Smooth muscle cell (in vitro differentiated cells): ENCODE data around the gene SCMH1. TPM values are rescaled to one million over a fixed set of nuclear protein-coding genes. Genes with fewer than 3 reads are reported as not detected.

Source experiments
- DNase-seq: peaks from one replicate; lab custom pipeline; 2025; ENCODE audit not compliant: unreplicated experiment; lab: John Stamatoyannopoulos, UW
- H2AFZ ChIP-seq: fragments of 200-600 bp; sonication (generic); 2 replicates; pipeline ENCODE4 v1.6.0; 2016; ENCODE audit warnings: antibody characterized with exemption, low read depth, mild to moderate bottlenecking
- H3F3A ChIP-seq: fragments of 200-600 bp; sonication (generic); 2 replicates; pipeline ENCODE4 v1.6.0; 2017; ENCODE audit warnings: antibody characterized with exemption, low read depth
- H3K27ac ChIP-seq: fragments of 200-600 bp; sonication (generic); 2 replicates; pipeline ENCODE4 v1.5.1; 2016; ENCODE audit warnings: low read depth, mild to moderate bottlenecking
- H3K27me3 ChIP-seq: fragments of 200-600 bp; sonication (generic); 2 replicates; pipeline ENCODE4 v1.6.1; 2016; ENCODE audit warnings: low read depth, mild to moderate bottlenecking
- H3K36me3 ChIP-seq: fragments of 200-600 bp; sonication (generic); 2 replicates; pipeline ENCODE4 v1.5.1; 2016; ENCODE audit warnings: low read depth
- H3K4me1 ChIP-seq: fragments of 200-600 bp; sonication (generic); 2 replicates; pipeline ENCODE4 v1.5.1; 2016; ENCODE audit warnings: low read depth
- H3K4me2 ChIP-seq: fragments of 200-600 bp; sonication (generic); 2 replicates; pipeline ENCODE4 v1.6.0; 2016; ENCODE audit warnings: mild to moderate bottlenecking
- H3K4me3 ChIP-seq: fragments of 200-600 bp; sonication (generic); 2 replicates; pipeline ENCODE4 v1.5.1; 2016; ENCODE audit warnings: mild to moderate bottlenecking
- H3K79me2 ChIP-seq: fragments of 200-600 bp; sonication (generic); 2 replicates; pipeline ENCODE4 v1.6.0; 2016; ENCODE audit warnings: low read depth, mild to moderate bottlenecking
- H3K9ac ChIP-seq: fragments of 200-600 bp; sonication (generic); 2 replicates; pipeline ENCODE4 v1.6.0; 2016; ENCODE audit warnings: low read depth
- H3K9me3 ChIP-seq: fragments of 200-600 bp; sonication (generic); replicated peaks from 2 replicates; pipeline ENCODE4 v1.5.1; 2016; ENCODE audit warnings: low read depth
- H4K20me1 ChIP-seq: fragments of 200-600 bp; sonication (generic); 2 replicates; pipeline ENCODE4 v1.6.0; 2016; ENCODE audit warnings: low read depth
- CTCF ChIP-seq: fragments of 200-600 bp; sonication (generic); IDR thresholded peaks from 2 replicates; pipeline ENCODE4 v1.5.1; 2017; ENCODE audit warnings: borderline replicate concordance, mild to moderate bottlenecking, antibody characterized with exemption; ENCODE audit not compliant: insufficient read depth, poor library complexity, severe bottlenecking
- WGBS: methylation state at CpG from one replicate; pipeline ENCODE4 v1.1.7; 2016; ENCODE audit warnings: low lambda C conversion rate; 5-methylcytosine and 5-hydroxymethylcytosine counted together
- polyA plus RNA-seq: library from polyadenylated mRNA; unstranded; fragments of >200 nt; fragmentation: Nextera tagmentation; extraction: Ambion mirVana; gene quantifications from 2 replicates; pipeline ENCODE4 v1.2.1, GENCODE V29; 2016
- total RNA-seq: library from RNA; depleted of rRNA; stranded (reverse); fragments of >200 nt; gene quantifications from 2 replicates; pipeline ENCODE4 v1.2.3, GENCODE V29; 2014

SCMH1 gene
- total and polyA plus RNA-seq, 2 experiments from 2014 or later: 24.0 to 46.4 TPM

GRCh38 chr1:41169066-41169798 is 72.9 kb downstream of the SCMH1 start:
- Histone ChIP-seq H3K9ac (no peak overlapping the region), H3K27ac (no peak overlapping the region), H3K79me2 (peaks cover 12% of the 10 kb centered on the region), H3K4me3 (no peak overlapping the region), H4K20me1 (no peaks in the 10 kb centered on the region), H3K4me1 (no peaks in the 10 kb centered on the region), H3K9me3 (peaks cover 21% of the 10 kb centered on the region), H2AFZ (no peak overlapping the region), H3K27me3 (no peaks in the 10 kb centered on the region), H3K36me3 (peaks cover 18% of the 10 kb centered on the region), H3F3A (no peaks in the 10 kb centered on the region), H3K4me2 (no peak overlapping the region)
- DNase-seq: no peak
- TF ChIP-seq CTCF: no peak
- 90% methylated on average over 7 of the region's 7 CpGs for WGBS

GRCh38 chr1:41167667-41168066 is 74.4 kb downstream of the SCMH1 start:
- DNase-seq: no peak
- no peak for TF ChIP-seq CTCF

GRCh38 chr1:41164727-41165126 is 77.4 kb downstream of the SCMH1 start:
- WGBS: 97% methylated on average over 2 of the region's 2 CpGs

More at GRCh38 chr1:41167667-41168066, 74.4 kb downstream of the SCMH1 start:
- Histone ChIP-seq H3K9me3 (peaks cover 21% of the 10 kb centered on the region), H3K4me1 (no peaks in the 10 kb centered on the region), H3K79me2 (peaks cover 4% of the 10 kb centered on the region), H3K4me2 (no peak overlapping the region), H4K20me1 (no peaks in the 10 kb centered on the region), H3F3A (no peaks in the 10 kb centered on the region), H3K27ac (no peak overlapping the region), H3K36me3 (peaks cover 18% of the 10 kb centered on the region), H2AFZ (no peak overlapping the region), H3K27me3 (no peaks in the 10 kb centered on the region), H3K4me3 (no peak overlapping the region), H3K9ac (no peak overlapping the region)
- WGBS: 97% methylated on average over 3 of the region's 3 CpGs

More at GRCh38 chr1:41164727-41165126, 77.4 kb downstream of the SCMH1 start:
- Histone ChIP-seq H3K4me1 (no peaks in the 10 kb centered on the region), H3K4me3 (no peak overlapping the region), H3K4me2 (no peak overlapping the region), H4K20me1 (no peaks in the 10 kb centered on the region), H3K9ac (no peak overlapping the region), H3K9me3 (peaks cover 21% of the 10 kb centered on the region), H3F3A (peaks cover 11% of the 10 kb centered on the region), H3K36me3 (peaks cover 20% of the 10 kb centered on the region), H2AFZ (no peak overlapping the region), H3K27me3 (no peaks in the 10 kb centered on the region), H3K79me2 (no peaks in the 10 kb centered on the region), H3K27ac (no peak overlapping the region)
- TF ChIP-seq CTCF: no peak
- DNase-seq: no peak
